Psoas muscle (tissue), 8 donors: ENCODE measurements around the gene MARK2. TPM values are rescaled to one million over a fixed set of nuclear protein-coding genes. Genes with fewer than 3 reads are reported as not detected.

ENCODE experiments used
- ATAC-seq, 4 donors: fragments of 200-7000 bp; cut with Tn5 transposase; one replicate each; pipeline ENCODE4 v1.9.1; 2020; ENCODE audit warnings: moderate library complexity in 3 of 4, mild to moderate bottlenecking in 2 of 4
- DNase-seq, 2 donors: peaks; one replicate each; pipeline ENCODE4 v3.0.0-alpha.2; 2020
- H3K27ac ChIP-seq: fragments of 200-600 bp; one replicate; pipeline ENCODE4 v1.8.0; 2022
- H3K27me3 ChIP-seq, 3 donors: fragments of 200-600 bp in 1 of 3; one replicate each; pipeline versions ENCODE4 v1.6.1 to v1.8.0; 2013 to 2022; ENCODE audit warnings: low read length in 2 of 3, mild to moderate bottlenecking in 2 of 3, moderate library complexity in 1 of 3; ENCODE audit not compliant: insufficient read depth in 3 of 3
- H3K36me3 ChIP-seq, 2 donors: fragments of 200-600 bp in 1 of 2; one replicate each; pipeline versions ENCODE4 v1.6.1 to v1.8.0; 2013 to 2022; ENCODE audit warnings: low read depth in 1 of 2, mild to moderate bottlenecking in 1 of 2, moderate library complexity in 1 of 2; ENCODE audit not compliant: insufficient read depth in 1 of 2
- H3K4me1 ChIP-seq: fragments of 200-600 bp; one replicate; pipeline ENCODE4 v1.8.0; 2022
- H3K4me3 ChIP-seq: fragments of 200-600 bp; one replicate; pipeline ENCODE4 v1.8.0; 2022; ENCODE audit warnings: mild to moderate bottlenecking
- H3K9me3 ChIP-seq: fragments of 200-600 bp; one replicate; pipeline ENCODE4 v1.8.0; 2022
- CTCF ChIP-seq: fragments of 200-600 bp; IDR thresholded peaks from one replicate; pipeline ENCODE4 v1.8.0; 2022; ENCODE audit warnings: antibody characterized with exemption
- WGBS, 3 donors: extraction: QIAGEN DNeasy Blood & Tissue Kit; methylation state at CpG; one replicate each; pipeline versions ENCODE4 v1.1.6 to v1.1.7; 2013; 5-methylcytosine and 5-hydroxymethylcytosine counted together
- intact Hi-C, 2 donors: fragments of 100-400 bp; cut with DNase I; formaldehyde crosslinking; loops; one replicate each; pipeline versions ENCODE4 v1.11.0 to v1.14.2; 2022
- polyA plus RNA-seq, 3 donors: library from polyadenylated mRNA; stranded (reverse); fragments of 200-250 nt; gene quantifications; one replicate each; pipeline ENCODE4 v1.2.3, GENCODE V29; 2013
- total RNA-seq, 4 donors: library from RNA; stranded (reverse); fragmentation: NEBNext Ultra II Directional in 2 of 4; extraction: Animal tissue kit (Norgen Biotek cat#: 25700) in 2 of 4; gene quantifications; one replicate each; pipeline versions ENCODE4 v1.2.1 to v1.2.4, GENCODE V29; 2021 to 2023
- donor health status: healthy with polysubstance abuse.
- donor health status: DM: no; HTN: no; CAD: no; lungs with moderate emphysema.
- donor health status: Bipolar disorder and iron deficiency.
- donor health status: healthy.
- donor health status: DM: yes; HTN: yes; CAD: no.
- donor health status: DM: no; HTN: no; CAD: no.
- donor health status: DM: no; HTN: no; CAD: no.
- donor health status: DM: yes; HTN: yes; CAD: no.

Gene MARK2
- total and polyA plus RNA-seq, 7 donors: 11.7 to 24.9 (median 22.2) TPM

GRCh38 chr11:63826471-63827190 lies 12.3 kb upstream of the MARK2 start:
- DNase-seq (no peak), ATAC-seq (no peak)
- Histone ChIP-seq H3K4me3 (no peak overlapping the region), H3K27ac (no peak overlapping the region), H3K4me1 (no peaks in the 10 kb centered on the region), H3K9me3 (no peaks in the 10 kb centered on the region), H3K36me3 (peaks cover 0 to 53% of the 10 kb centered on the region in 2 donors), H3K27me3 (no peaks in the 10 kb centered on the region)
- TF ChIP-seq CTCF: no peak
- intact Hi-C loops: no loop called here
- 80 to 84% (median 82%) methylated on average over 17 of the region's 17 CpGs for WGBS, 3 donors

- H3K27me3 ChIP-seq: no peaks in the 10 kb centered on the region
- peaks cover 0 to 20% of the 10 kb centered on the region in 2 donors for H3K36me3 ChIP-seq
- ATAC-seq: peak in 3 of 4 donors; percentile 39 to 58 (median 43)
- H3K27ac ChIP-seq: no peak overlapping the region
- WGBS, 3 donors: 66 to 84% (median 79%) methylated on average over 8 of the region's 8 CpGs
- no peak for TF ChIP-seq CTCF
- no peaks in the 10 kb centered on the region for H3K9me3 ChIP-seq
- no peak overlapping the region for H3K4me3 ChIP-seq
- H3K4me1 ChIP-seq: no peaks in the 10 kb centered on the region
- intact Hi-C loops: loop anchor here in 1 of 2 donors (10.0 kb wide), 1 partner anchor 325 kb away; no protein-coding TSS in a partner anchor
- DNase-seq: no peak
Observed at GRCh38 chr11:63829823-63830489, 9.0 kb upstream of the MARK2 start.

- H3K27me3 ChIP-seq: no peaks in the 10 kb centered on the region
- H3K4me3 ChIP-seq: no peak overlapping the region
- peaks cover 0 to 6% of the 10 kb centered on the region in 2 donors for H3K36me3 ChIP-seq
- no peak overlapping the region for H3K27ac ChIP-seq
- H3K9me3 ChIP-seq: no peaks in the 10 kb centered on the region
- no peak for ATAC-seq
- WGBS, 3 donors: 75 to 85% (median 78%) methylated on average over 7 of the region's 7 CpGs
- no peaks in the 10 kb centered on the region for H3K4me1 ChIP-seq
- no peak for DNase-seq
- intact Hi-C loops: loop anchor here in 1 of 2 donors (10.0 kb wide), 1 partner anchor 323 kb away; no protein-coding TSS in a partner anchor
- TF ChIP-seq CTCF: no peak
Observed at GRCh38 chr11:63831326-63831725, 7.6 kb upstream of the MARK2 start.

GRCh38 chr11:63832336-63832735 lies 6.6 kb upstream of the MARK2 start:
- DNase-seq (no peak), ATAC-seq (no peak)
- H3K36me3 ChIP-seq: no peaks in the 10 kb centered on the region
- peaks cover under 1% of the 10 kb centered on the region for H3K4me1 ChIP-seq
- 30 to 54% (median 47%) methylated on average over 2 of the region's 2 CpGs for WGBS, 3 donors
- no peak overlapping the region for H3K4me3 ChIP-seq
- H3K27ac ChIP-seq: no peak overlapping the region
- no peaks in the 10 kb centered on the region for H3K9me3 ChIP-seq
- no peaks in the 10 kb centered on the region for H3K27me3 ChIP-seq
- intact Hi-C loops: loop anchor here in 1 of 2 donors (10.0 kb wide), 1 partner anchor 322 kb away; no protein-coding TSS in a partner anchor
- TF ChIP-seq CTCF: no peak
